Stomach (tissue), 4 donors: ENCODE measurements around the gene C1QL1.

Experiments
- CTCF ChIP-seq, 7 experiments: fragments of 450-650 bp in 4 of 7; fragments of 200-600 bp in 3 of 7; sonication (generic) in 3 of 7; IDR thresholded peaks; one replicate each; pipeline ENCODE4 v1.5.1; 2016 to 2019; ENCODE audit warnings: antibody characterized with exemption in 7 of 7, control low read depth in 2 of 7, mild to moderate bottlenecking in 1 of 7
- EP300 ChIP-seq: sonication (generic); formaldehyde crosslinking; IDR thresholded peaks from one replicate; pipeline ENCODE4 v1.6.1; 2017; ENCODE audit warnings: antibody characterized with exemption
- POLR2A ChIP-seq, 4 donors: fragments of 450-650 bp; IDR thresholded peaks; one replicate each; pipeline ENCODE4 v1.6.1; 2016; ENCODE audit warnings: antibody characterized with exemption in 4 of 4, control low read depth in 2 of 4, mild to moderate bottlenecking in 1 of 4, moderate library complexity in 1 of 4

GRCh38 chr17:44915321-44915726 lies 52.8 kb downstream of the C1QL1 start, which contains the start of gene GFAP:
- TF ChIP-seq CTCF (IDR thresholded peaks at IDR 0.05) = no peak
- TF ChIP-seq EP300 = no peak
- no peak for TF ChIP-seq POLR2A (IDR thresholded peaks at IDR 0.05)
